Measurements from ENCODE around the gene SNX5. TPM values are rescaled to one million over a fixed set of nuclear protein-coding genes. Genes with fewer than 3 reads are reported as not detected.

The SNX5 gene
- total RNA-seq, 1 experiment from 2014 or later: 169 TPM

DNA sequence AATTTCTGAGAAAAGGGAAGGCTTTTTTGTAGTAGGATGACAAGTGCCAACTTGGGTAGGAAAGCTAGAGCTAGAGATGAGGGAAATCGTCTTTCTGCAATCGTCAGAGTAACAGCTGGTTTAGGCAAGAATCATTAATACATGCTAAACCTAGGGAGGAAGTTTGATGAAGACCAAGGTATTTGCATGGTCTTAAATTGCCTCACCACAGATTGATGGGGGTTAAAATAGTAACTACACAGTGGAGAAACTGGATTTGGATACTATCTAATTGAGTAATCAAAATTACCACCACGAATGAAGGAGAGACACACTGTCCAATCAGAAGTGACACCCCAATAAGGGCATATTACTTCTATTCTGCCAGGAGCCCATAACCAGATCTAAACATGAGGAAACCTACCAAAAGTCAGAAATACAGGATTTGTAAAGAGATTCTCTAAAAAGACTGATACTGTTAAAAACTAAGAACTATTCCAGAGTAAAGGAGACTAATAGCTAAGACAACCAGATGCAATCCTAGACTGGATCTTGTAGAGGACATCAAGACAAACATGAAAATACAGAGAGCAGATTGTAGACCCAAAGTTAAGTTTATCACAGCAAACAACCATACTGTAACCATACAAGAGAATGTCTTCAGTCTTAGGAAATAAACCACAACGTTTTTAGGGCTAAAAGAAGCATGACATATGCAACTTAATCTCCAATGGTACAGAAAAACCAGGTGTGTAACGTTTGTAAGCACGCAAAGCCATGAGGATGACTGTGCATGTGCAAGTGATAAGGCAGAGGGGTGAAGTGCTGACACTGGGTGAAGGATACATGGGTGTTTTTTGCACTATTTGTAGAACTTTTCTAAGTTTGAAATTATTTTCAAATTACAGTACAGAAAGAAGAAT is 21.8 kb downstream of the SNX5 start:
- no peak for DNase-seq (ENCODE audit: low spot score)
- in situ Hi-C loops (cut with HindIII; ENCODE audit: low sequenced_read_pairs): no loop called here

DNA sequence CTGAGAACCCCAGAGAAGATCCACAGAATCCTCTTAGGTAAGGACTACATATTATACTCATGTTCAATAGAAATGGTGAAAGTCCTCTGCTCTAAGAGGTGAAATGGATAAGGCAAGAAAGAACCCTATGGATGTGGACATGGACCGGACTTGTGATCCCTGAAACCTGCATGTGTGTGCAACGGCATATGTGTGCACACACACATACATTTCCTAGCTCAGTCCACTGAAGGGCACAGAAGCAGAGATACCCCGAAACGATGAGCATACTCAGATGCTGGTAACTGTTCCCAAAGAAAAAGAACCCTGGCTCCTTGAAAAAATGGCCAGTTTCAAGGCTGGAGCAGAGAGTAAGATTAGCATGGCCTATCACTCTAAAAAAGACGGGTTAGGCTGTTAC is 22.6 kb downstream of the SNX5 start:
- no peak for DNase-seq (ENCODE audit: low spot score)
- in situ Hi-C loops (cut with HindIII; ENCODE audit: low sequenced_read_pairs): no loop called here

DNA sequence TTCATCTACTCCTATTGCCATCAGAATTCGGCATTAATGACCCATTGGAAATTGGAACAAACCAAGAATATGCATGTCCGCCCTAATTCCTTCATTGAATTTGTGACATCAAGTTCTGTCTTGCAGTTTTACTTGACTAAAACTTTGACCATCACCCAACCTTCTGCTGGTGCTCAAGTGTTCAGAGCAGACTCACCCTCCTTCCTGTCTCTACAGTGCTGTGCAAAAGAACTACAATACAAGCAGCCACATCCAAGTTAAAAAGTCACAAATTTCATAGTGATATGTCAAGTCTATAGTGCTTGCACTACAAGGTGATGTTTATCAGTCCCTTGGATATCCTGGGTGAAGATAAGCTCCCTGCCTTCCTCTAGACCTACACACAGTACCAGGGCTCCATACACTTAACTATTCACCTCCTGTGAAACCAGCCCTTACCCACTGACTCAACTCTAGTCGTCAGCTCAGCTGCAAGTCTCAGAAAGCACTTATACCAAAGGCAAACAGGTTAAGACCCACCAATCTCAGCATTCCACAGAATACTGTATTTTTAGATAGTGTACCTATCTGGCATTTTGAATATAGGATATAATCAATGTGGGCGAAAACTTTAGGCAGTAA is 23.6 kb downstream of the SNX5 start:
- in situ Hi-C loops (cut with HindIII; ENCODE audit: low sequenced_read_pairs): no loop called here
- DNase-seq (ENCODE audit: low spot score): no peak

DNA sequence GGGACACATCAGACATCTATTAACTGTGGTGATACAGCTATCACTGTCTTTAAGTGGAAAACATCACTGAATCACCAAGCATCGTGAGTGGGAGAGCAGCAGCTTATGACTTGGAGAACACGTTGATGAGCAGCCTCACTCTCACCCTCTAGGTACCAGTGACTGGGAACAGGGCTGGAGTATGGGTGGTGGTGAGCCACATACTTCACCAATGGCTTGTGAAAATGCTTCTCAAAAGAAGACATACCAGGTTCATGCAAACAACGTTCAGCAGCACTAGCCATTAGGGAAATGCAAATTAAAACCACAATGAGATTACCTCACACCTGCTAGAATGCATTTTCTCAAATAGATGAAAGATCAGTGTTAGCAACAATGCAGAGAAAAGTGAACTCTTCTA is 25.3 kb downstream of the SNX5 start:
- no peak for DNase-seq (ENCODE audit: low spot score)
- in situ Hi-C loops (cut with HindIII; ENCODE audit: low sequenced_read_pairs): no loop called here

DNA sequence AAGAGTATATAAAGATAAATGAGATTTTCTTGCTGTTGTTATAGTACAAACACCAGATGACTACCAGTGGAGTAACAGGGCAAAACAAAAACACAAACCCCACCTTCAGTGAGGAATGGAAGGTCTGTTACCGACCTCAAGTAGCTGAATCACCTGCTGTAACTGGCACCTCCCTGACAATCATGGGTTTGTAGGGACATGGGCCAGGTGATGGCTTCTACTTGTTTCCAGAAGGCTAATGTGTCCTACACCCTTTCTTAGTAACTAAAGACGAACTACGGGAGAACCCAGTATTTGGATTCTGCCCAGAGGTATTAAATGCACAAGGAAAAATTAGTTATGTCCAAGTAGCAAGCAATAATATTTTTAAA is 26.8 kb downstream of the SNX5 start:
- in situ Hi-C loops (cut with HindIII; ENCODE audit: low sequenced_read_pairs): no loop called here
- DNase-seq (ENCODE audit: low spot score): no peak

DNA sequence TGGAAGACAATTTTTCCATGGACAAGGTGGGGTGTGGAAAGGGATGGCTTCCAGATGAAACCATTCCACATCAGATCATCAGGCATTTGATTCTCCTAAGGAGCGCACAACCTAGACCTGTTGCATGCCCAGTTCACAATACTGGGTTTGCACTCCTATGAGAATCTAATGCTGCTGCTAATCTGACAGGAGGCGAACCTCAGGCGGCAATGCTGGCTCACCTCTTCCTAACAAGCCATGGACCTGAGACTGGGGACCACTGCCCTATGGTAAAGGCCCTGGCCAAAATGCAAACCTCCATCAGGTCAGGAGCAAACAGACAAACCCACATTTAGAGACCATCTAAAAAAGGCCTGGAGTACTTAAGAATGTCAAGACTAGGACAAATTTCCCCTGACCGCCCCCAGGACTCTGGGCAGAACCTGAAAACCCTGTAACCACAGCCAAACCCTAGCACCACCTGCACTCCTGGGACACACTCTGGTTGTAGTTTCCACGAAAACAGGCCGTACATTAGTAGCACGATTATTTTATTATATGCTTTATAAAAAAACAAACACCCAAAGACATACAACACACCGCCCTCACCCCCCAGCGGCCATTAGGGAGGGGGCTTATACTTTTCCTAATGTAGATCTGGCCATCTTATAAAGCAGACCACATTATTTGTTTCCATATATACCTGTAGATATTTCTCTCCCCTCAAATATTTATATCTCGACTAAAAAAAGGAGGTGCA is 27.3 kb downstream of the SNX5 start:
- no peak for DNase-seq (ENCODE audit: low spot score)

DNA sequence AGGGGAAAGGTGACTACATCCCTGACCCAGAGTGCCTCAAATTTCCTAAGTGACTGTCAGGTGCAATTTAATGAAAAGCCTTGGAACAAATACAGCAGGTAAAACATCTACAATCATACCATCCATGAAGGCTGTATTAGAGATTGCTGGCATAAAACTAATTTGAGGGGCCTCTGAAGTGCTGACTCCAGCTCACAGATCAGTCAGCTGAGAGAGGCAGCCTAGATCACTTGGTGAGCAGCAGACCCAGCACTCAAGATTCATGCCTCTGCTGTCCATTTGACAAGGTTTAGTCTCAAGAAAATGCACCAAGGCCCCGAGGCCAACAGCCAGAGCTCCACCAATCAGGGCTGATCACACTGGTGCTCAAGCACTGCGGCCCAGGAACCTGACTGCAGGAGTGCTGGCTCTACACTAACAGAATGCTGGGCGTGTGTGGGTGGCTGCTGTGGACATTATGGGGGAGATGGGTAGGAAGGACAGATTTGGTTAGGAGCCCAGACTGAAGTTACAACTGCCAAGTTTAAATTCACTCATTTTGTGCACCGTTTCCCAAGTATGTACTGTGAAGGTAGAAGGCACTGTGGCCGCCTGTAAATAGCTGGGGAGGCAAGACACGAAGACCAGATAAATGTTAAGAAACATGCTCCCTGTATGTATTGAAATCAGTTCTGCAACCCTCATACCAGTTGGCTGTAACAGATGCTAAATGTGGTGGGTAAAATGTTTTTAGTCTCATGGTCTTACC is 28.2 kb downstream of the SNX5 start:
- DNase-seq (ENCODE audit: low spot score): peak; percentile 29
- in situ Hi-C loops (cut with HindIII; ENCODE audit: low sequenced_read_pairs): no loop called here

More for the DNA sequence above, 27.3 kb downstream of the SNX5 start:
- in situ Hi-C loops (cut with HindIII; ENCODE audit: low sequenced_read_pairs): no loop called here

DNA sequence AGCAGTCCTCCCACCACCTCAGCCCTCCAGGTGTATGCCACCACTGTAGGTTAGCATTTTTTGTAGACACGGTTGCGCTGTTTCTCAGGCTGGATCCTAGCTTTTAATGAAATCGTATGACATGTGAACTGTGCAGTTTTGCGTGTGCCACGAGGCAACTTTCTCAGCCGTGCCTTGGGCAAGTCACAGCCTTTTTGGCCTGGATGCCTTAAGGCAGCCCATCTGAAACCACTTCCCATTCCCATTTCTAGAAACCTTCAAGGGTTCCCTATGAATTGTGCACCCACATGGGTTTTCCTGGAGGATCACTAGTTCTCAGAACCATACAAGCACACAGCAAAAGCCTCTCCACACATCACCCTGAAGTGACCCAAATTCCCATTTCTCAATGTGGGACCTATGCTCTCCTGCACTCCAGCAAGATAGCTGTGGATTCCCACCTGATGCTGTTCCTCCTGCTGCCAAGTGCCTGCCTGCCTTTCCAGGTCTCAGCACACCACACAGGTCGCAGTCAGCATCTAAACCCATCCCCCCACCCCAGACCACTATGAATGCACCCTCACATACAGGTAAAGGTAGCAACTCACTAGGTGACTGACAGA is 28.9 kb downstream of the SNX5 start:
- DNase-seq (ENCODE audit: low spot score): no peak
- in situ Hi-C loops (cut with HindIII; ENCODE audit: low sequenced_read_pairs): no loop called here

DNA sequence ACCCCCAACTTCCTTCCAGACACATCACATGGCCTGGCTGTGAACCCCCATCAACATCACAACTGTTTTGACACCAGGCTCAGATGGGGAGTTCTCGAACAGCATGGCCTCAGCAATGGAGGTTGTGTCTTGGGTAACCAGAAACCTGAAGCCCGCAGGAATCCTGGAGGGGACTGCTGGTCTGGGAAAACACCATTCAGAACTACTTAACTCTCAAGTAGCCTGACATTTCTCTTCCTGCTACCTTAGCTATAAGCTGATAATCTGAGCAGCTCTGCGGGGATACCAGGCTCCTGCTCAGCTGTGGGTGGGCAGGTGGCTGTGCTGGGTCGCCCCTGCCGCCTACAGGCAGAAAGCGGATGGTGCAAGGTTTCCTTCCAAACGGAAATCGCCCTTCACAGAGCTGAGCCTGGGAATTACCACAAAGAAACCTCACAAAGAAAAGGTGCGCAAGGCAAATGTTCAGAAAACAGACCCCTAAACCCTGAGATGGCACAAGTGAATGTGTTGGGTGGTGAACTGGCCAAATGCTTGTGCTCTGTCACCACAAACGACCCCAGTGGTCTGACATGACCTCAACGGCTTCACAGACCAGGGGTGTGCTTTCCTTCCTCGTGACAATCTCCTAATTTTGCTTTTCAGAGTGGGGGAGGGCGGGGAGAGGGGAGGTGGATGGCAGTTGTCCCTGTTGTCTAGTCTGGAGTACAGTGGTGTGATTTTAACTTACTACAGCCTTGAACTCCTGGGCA is 29.5 kb downstream of the SNX5 start:
- in situ Hi-C loops (cut with HindIII; ENCODE audit: low sequenced_read_pairs): no loop called here
- DNase-seq (ENCODE audit: low spot score): peak; percentile 74

DNA sequence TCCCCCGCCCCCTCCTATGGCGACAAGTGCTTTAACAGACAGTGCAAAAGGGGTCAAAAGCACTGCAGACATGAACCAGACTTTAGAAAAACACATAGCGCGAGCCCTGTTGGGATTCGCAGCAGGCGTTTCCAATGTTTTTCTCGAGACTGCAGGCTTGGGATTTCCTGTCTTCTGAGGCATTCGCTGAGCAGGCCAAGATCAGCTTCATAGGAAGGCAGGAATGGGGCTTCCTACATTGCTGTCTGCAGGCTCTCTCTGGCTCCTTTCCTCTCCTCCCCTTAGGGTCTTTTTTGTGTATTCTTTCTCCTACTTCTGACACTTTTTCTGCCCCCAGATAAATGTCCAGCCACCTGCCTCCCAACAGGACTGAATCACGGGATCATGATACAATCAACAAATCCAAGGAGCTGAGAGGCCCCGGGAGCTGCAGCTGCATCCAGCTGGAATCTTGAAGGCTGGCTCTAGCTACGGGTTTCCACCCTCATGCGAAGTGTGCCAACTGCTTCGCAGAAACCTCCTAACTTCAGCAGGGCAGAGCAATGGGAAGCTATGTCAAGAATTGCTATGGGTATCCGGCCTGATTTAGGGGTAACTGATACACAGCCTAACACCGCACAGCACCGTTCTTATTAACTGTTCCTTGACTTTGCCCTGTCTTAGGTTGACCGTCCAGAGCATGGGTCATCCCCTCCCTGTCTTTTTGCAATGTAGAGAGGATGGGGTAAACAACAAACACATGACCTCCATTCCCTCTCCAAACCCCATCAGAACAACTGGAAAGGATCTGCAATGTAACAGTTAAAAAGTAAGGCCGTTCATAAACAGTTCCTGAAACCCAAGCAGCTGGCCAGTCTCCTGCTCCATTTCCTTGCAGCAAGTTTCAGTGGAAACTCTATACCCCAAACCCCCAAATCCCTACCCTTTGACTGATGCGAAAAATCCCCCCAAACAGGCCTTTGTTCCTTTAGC is 31.5 kb downstream of the SNX5 start:
- DNase-seq (ENCODE audit: low spot score): no peak
- in situ Hi-C loops (cut with HindIII; ENCODE audit: low sequenced_read_pairs): no loop called here

DNA sequence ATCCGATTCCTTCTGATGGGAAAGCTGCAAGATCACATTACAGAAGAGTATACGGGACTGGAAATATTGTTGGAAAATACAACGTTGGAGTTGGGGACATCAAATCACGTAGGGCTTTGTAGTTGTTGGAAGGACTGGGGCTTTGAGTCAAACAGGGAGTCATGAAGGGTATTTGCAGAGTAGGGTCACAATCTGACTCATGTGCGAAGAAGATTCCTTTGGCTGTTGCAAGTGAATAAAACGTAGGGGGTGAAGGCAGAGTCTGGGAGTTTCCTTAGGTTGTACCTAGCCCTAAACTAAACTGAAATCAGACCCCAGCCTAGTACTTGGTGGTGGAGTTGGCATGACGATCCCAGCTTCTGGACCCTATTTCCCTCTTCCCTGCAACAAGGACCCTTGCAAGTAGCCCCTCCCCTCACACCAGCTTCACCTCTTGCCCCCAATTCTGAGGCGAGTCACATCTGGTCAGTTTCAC is 32.3 kb downstream of the SNX5 start:
- DNase-seq (ENCODE audit: low spot score): no peak
- in situ Hi-C loops (cut with HindIII; ENCODE audit: low sequenced_read_pairs): no loop called here

DNA sequence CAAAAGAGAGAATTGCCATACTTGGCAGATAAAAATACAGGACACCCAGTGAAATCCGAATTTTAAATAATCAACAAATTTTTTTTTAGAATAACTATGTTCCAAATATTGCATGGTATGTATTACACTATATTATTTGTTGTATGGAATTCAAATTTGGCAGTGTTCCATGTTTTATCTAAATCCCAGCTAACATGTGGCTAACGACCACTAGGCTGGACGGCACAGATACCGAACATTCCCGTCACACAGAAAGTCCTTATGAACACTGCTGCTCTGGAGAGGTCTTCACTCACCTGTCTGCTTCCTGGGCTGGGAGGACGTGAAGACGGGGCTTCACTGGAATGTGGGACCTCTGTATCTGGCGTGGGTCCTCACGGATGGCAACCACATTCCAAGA is 32.8 kb downstream of the SNX5 start:
- in situ Hi-C loops (cut with HindIII; ENCODE audit: low sequenced_read_pairs): no loop called here
- DNase-seq (ENCODE audit: low spot score): no peak

DNA sequence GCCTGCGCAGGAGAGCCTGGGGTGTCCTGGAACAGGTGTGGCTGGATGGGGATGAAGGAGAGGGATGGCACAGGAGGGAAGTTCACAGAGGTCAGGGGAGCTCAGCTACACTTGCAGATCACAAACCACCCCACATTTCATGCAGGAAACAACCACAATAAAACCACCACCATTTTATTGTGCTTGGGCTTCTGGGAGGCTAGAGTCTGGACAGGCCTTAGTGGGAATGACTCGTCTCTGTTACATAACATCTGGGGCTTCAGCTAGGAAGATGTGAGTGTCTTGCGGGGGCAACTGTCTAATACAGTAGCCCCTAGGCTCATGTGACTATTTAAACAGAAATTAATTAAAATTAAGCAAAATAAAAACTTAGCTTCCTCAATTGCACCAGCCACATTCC is 33.4 kb downstream of the SNX5 start:
- no peak for DNase-seq (ENCODE audit: low spot score)
- in situ Hi-C loops (cut with HindIII; ENCODE audit: low sequenced_read_pairs): no loop called here

DNA sequence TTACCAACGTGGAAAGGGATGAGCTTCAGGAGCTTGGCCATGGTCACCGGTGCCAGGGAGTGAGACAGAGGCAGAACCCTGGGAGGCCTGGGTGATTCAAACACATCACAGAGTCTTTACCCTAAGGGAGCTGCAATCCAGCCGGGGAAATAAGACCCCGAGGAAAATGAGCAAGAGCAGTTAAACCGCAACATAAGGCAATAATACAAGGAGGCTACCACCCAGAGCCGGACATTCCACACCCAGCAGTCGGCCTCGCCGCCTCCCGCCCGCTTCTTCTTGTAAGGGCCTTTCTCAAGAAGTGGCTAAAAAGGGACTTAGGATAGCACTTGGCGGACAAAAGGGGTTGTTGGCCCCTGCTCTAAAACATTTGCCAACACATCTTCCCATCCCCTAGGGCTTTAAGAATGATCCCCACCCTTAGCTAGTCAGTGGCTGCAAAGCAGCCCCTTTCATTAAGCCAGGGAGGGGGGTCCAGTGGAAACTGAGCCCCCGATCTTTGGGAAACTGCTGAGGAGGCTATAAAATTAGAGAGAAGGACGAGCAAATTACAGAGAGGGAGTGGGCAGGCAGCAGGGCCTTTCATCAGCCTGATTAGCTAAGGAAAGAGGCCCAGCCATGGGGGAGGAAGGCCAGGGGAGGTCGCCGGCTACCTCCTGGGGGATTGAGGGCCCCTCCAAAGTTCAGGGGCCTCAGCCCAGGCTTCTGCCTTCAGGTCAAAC is 34.3 kb downstream of the SNX5 start:
- DNase-seq (ENCODE audit: low spot score): no peak
- in situ Hi-C loops (cut with HindIII; ENCODE audit: low sequenced_read_pairs): no loop called here

DNA sequence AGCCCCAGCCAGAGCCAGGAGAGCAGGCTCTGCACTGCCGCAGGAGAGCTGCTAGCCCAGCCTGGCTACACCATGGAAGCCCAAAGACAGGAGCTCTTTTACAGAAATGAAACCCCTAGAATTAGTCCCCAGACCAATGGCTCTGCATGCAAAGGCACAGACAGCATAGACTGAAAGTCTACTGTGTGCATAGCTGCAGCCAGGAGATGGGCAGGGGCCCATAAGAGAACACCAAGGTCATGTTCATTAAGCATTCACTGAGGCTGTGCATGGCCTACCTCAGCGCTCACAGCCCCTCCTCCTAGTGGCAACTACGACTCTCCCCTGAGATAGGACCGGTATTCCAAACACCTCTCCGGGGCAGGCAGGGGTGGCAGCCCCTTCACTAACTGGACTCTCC is 34.9 kb downstream of the SNX5 start:
- DNase-seq (ENCODE audit: low spot score): no peak
- in situ Hi-C loops (cut with HindIII; ENCODE audit: low sequenced_read_pairs): no loop called here

DNA sequence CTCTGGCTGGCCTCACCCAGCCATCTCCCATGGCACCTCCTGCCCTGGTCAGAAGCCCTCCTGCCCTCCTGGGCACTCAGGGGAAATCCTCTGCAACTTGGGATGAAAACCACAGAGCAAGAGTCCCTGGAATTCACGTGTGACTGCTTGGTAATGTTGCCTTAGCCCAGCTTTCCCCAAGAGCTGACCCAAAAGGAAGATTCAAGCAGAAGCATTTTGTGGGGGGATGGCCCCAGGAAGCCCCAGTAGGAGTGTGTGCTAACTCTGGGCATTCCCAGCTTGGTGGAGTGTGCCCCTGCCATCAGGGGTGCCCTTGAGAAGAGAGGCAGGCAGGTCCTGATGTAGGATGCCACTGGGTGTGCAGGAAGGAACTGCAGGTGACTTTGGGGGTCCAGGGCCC is 35.5 kb downstream of the SNX5 start:
- in situ Hi-C loops (cut with HindIII; ENCODE audit: low sequenced_read_pairs): no loop called here
- no peak for DNase-seq (ENCODE audit: low spot score)

DNA sequence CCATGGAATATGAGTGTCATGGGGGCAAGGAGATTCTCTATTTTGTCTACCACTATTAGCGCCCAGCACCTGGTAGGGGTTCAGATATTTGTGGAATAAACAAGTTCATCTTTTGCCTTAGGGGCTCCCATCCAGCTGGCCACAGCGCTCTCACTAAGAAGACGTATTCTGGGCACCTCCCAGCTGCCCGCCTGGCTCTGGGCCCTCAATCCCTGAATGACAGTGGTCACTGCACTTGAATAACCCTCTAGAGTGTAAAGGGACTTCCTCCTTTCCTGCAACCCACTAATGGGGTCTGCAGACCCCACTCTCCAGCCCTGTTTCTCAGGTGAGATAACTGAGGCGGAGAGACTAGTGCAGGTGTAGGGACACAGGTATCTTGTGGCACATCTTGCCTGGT is 36.2 kb downstream of the SNX5 start:
- no peak for DNase-seq (ENCODE audit: low spot score)
- in situ Hi-C loops (cut with HindIII; ENCODE audit: low sequenced_read_pairs): no loop called here
